IMR-90 (cell line): Measurements from ENCODE around the gene PIEZO2. TPM values are rescaled to one million over a fixed set of nuclear protein-coding genes. Genes with fewer than 3 reads are reported as not detected.

Experiments used
- ATAC-seq: fragments of 200-7000 bp; cut with Tn5 transposase; 2 replicates; pipeline ENCODE4 v1.9.1; 2020; ENCODE audit warnings: low read depth, mild to moderate bottlenecking, moderate library complexity
- BruUV-seq: library from RNA; stranded (reverse); fragments of 400-500 nt; replicated peaks from 2 replicates; lab custom pipeline; 2021; lab: Mats Ljungman, UMichigan
- CTCF ChIA-PET: fragments of 300-600 bp; formaldehyde crosslinking; extraction: SDS; loops from one replicate; lab custom pipeline; 2021; ENCODE audit warnings: antibody characterized with exemption; lab: Yijun Ruan, JAX
- POLR2A ChIA-PET: fragments of 300-600 bp; sonication (Branson Sonifier 250); formaldehyde crosslinking; loops from one replicate; lab custom pipeline; 2022; ENCODE audit warnings: antibody characterized with exemption; ENCODE audit not compliant: unreplicated experiment; lab: Charles Lee
- DNase-seq: peaks from one replicate; pipeline ENCODE4 v3.0.0; 2013
- H2AFZ ChIP-seq: replicated peaks from 2 replicates; pipeline ENCODE3; 2013; ENCODE audit warnings: low read length, mild to moderate bottlenecking; ENCODE audit not compliant: poor library complexity
- H2AK5ac ChIP-seq: 2 replicates; pipeline ENCODE4 v1.6.1; 2013; ENCODE audit warnings: low read depth, low read length, inconsistent platforms
- H2AK9ac ChIP-seq: replicated peaks from 2 replicates; pipeline ENCODE3; 2013; ENCODE audit warnings: mild to moderate bottlenecking, low read depth, low read length, moderate library complexity; ENCODE audit not compliant: poor library complexity
- H2BK120ac ChIP-seq: 2 replicates; pipeline ENCODE4 v1.6.1; 2013; ENCODE audit warnings: low read depth, low read length, inconsistent platforms
- H2BK15ac ChIP-seq: 3 replicates; pipeline ENCODE4 v1.6.1; 2013; ENCODE audit warnings: low read depth, low read length, inconsistent platforms
- H2BK20ac ChIP-seq: 2 replicates; pipeline ENCODE4 v1.6.1; 2013; ENCODE audit warnings: low read depth, mild to moderate bottlenecking, inconsistent platforms, low read length, moderate library complexity
- H2BK5ac ChIP-seq: 2 replicates; pipeline ENCODE4 v1.6.1; 2013; ENCODE audit warnings: mild to moderate bottlenecking, low read depth, low read length, inconsistent platforms; ENCODE audit not compliant: poor library complexity, severe bottlenecking
- H3K14ac ChIP-seq: replicated peaks from 2 replicates; pipeline ENCODE4 v1.6.1; 2013; ENCODE audit warnings: low read depth, low read length, inconsistent platforms
- H3K18ac ChIP-seq: 2 replicates; pipeline ENCODE4 v1.6.1; 2013; ENCODE audit warnings: low read depth, low read length, control low read depth
- H3K23ac ChIP-seq: 2 replicates; pipeline ENCODE4 v1.6.1; 2013; ENCODE audit warnings: low read depth, low read length, inconsistent platforms
- H3K27ac ChIP-seq: 2 replicates; pipeline ENCODE4 v1.5.1; 2013; ENCODE audit warnings: mild to moderate bottlenecking, control low read depth, low read length; ENCODE audit not compliant: insufficient read depth
- H3K27me3 ChIP-seq: 2 replicates; pipeline ENCODE4 v1.6.1; 2013; ENCODE audit warnings: low read length; ENCODE audit not compliant: control insufficient read depth, insufficient read depth
- H3K36me3 ChIP-seq: 2 replicates; pipeline ENCODE4 v1.6.1; 2013; ENCODE audit warnings: low read length, mixed read lengths; ENCODE audit not compliant: control insufficient read depth, insufficient read depth
- H3K4ac ChIP-seq: 2 replicates; pipeline ENCODE4 v1.6.1; 2013; ENCODE audit warnings: low read depth, low read length, inconsistent platforms
- H3K4me1 ChIP-seq: 2 replicates; pipeline ENCODE4 v1.6.1; 2013; ENCODE audit warnings: low read length, mixed read lengths; ENCODE audit not compliant: control insufficient read depth, insufficient read depth
- H3K4me2 ChIP-seq: 2 replicates; pipeline ENCODE4 v1.6.1; 2013; ENCODE audit warnings: low read depth, mild to moderate bottlenecking, control low read depth, low read length, moderate library complexity
- H3K4me3 ChIP-seq: 2 replicates; pipeline ENCODE4 v1.5.1; 2013; ENCODE audit warnings: low read depth, mild to moderate bottlenecking, control low read depth, low read length, moderate library complexity; ENCODE audit not compliant: insufficient read depth
- H3K56ac ChIP-seq: 2 replicates; pipeline ENCODE4 v1.6.1; 2013; ENCODE audit warnings: low read length, inconsistent platforms; ENCODE audit not compliant: insufficient read depth; ENCODE audit errors: extremely low read depth
- H3K79me1 ChIP-seq, 2 experiments: 2 replicates each; pipeline ENCODE4 v1.6.1; 2013; ENCODE audit warnings: low read length in 2 of 2, inconsistent platforms in 1 of 2, low read depth in 1 of 2
- H3K9ac ChIP-seq: 2 replicates; pipeline ENCODE4 v1.6.1; 2013; ENCODE audit warnings: low read depth, low read length, control low read depth
- H3K9me1 ChIP-seq: 2 replicates; pipeline ENCODE4 v1.6.1; 2013; ENCODE audit warnings: low read length, inconsistent platforms; ENCODE audit not compliant: insufficient read depth
- H3K9me3 ChIP-seq: 2 replicates; pipeline ENCODE4 v1.6.1; 2013; ENCODE audit warnings: low read length; ENCODE audit not compliant: control insufficient read depth, insufficient read depth
- H4K20me1 ChIP-seq: 2 replicates; pipeline ENCODE4 v1.6.1; 2013; ENCODE audit warnings: low read length, inconsistent platforms; ENCODE audit not compliant: insufficient read depth
- H4K5ac ChIP-seq: 2 replicates; pipeline ENCODE4 v1.6.1; 2013; ENCODE audit warnings: mild to moderate bottlenecking, low read depth, low read length, control low read depth
- H4K8ac ChIP-seq, 2 experiments: 2 replicates each; pipeline ENCODE4 v1.6.1; 2013; ENCODE audit warnings: low read depth in 2 of 2, low read length in 2 of 2, control low read depth in 1 of 2, inconsistent platforms in 1 of 2
- H4K91ac ChIP-seq: 2 replicates; pipeline ENCODE4 v1.6.1; 2013; ENCODE audit warnings: low read depth, low read length, inconsistent platforms; ENCODE audit not compliant: insufficient read depth
- BHLHE40 ChIP-seq: fragments of 150-350 bp; IDR thresholded peaks from 2 replicates; pipeline ENCODE4 v1.6.1; 2016; ENCODE audit warnings: mild to moderate bottlenecking, low read depth, low read length
- CEBPB ChIP-seq: IDR thresholded peaks from 2 replicates; pipeline ENCODE4 v1.6.1; 2012; ENCODE audit warnings: low read depth, low read length, improper control_type of control experiment
- CHD1 ChIP-seq: IDR thresholded peaks from 2 replicates; pipeline ENCODE4 v1.6.1; 2012; ENCODE audit warnings: low read depth, low read length, improper control_type of control experiment
- CTCF ChIP-seq: conservative IDR thresholded peaks from 2 replicates; pipeline ENCODE4 v1.5.1; 2012; ENCODE audit warnings: mild to moderate bottlenecking, low read depth, low read length, improper control_type of control experiment
- ELK1 ChIP-seq: fragments of 150-350 bp; IDR thresholded peaks from 2 replicates; pipeline ENCODE4 v1.6.1; 2016; ENCODE audit warnings: low read depth, mild to moderate bottlenecking, low read length, moderate library complexity, borderline replicate concordance
- FOS ChIP-seq: fragments of 150-350 bp; IDR thresholded peaks from 2 replicates; pipeline ENCODE4 v1.6.1; 2016; ENCODE audit warnings: low read depth, low read length
- MAFK ChIP-seq: IDR thresholded peaks from 2 replicates; pipeline ENCODE4 v1.6.1; 2012; ENCODE audit warnings: low read depth, low read length, improper control_type of control experiment
- MAZ ChIP-seq: IDR thresholded peaks from 2 replicates; pipeline ENCODE4 v1.6.1; 2012; ENCODE audit warnings: low read depth, mild to moderate bottlenecking, low read length, improper control_type of control experiment, moderate library complexity, borderline replicate concordance
- MXI1 ChIP-seq: IDR thresholded peaks from 2 replicates; pipeline ENCODE4 v1.6.1; 2012; ENCODE audit warnings: low read depth, mild to moderate bottlenecking, low read length, moderate library complexity, borderline replicate concordance
- NFE2L2 ChIP-seq: fragments of 150-350 bp; IDR thresholded peaks from 2 replicates; pipeline ENCODE4 v1.6.1; 2016; ENCODE audit warnings: low read depth, mild to moderate bottlenecking, low read length
- POLR2A ChIP-seq: IDR thresholded peaks from 2 replicates; pipeline ENCODE4 v1.6.1; 2012; ENCODE audit warnings: mild to moderate bottlenecking, low read depth, low read length
- RAD21 ChIP-seq: IDR thresholded peaks from 2 replicates; pipeline ENCODE4 v1.6.1; 2012; ENCODE audit warnings: low read length, improper control_type of control experiment
- RCOR1 ChIP-seq: IDR thresholded peaks from 2 replicates; pipeline ENCODE4 v1.6.1; 2012; ENCODE audit warnings: mild to moderate bottlenecking, low read length, improper control_type of control experiment; ENCODE audit not compliant: insufficient replicate concordance
- RFX5 ChIP-seq: IDR thresholded peaks from 2 replicates; pipeline ENCODE4 v1.8.0; 2012; ENCODE audit warnings: low read depth, mild to moderate bottlenecking, low read length, moderate library complexity
- SMC3 ChIP-seq: fragments of 150-350 bp; IDR thresholded peaks from 2 replicates; pipeline ENCODE4 v1.6.1; 2016; ENCODE audit warnings: low read depth, mild to moderate bottlenecking, antibody characterized with exemption, low read length, moderate library complexity
- USF2 ChIP-seq: fragments of 150-350 bp; IDR thresholded peaks from 2 replicates; pipeline ENCODE4 v1.6.1; 2017; ENCODE audit warnings: mild to moderate bottlenecking, antibody characterized with exemption, low read length, low read depth
- WGBS, 2 experiments: methylation state at CpG; one replicate each; pipeline versions ENCODE4 v1.1.5 to v1.1.7; 2013; ENCODE audit warnings: missing lambda C conversion rate in 2 of 2; ENCODE audit not compliant: insufficient read length in 1 of 2; ENCODE audit errors: extremely low coverage in 2 of 2; 5-methylcytosine and 5-hydroxymethylcytosine counted together
- dilution Hi-C: fragments of 300-500 bp; cut with HindIII; formaldehyde crosslinking; loops from one replicate; pipeline ENCODE4 v1.14.3; 2018; ENCODE audit warnings: low sequenced_read_pairs; ENCODE audit not compliant: unreplicated experiment
- in situ Hi-C: fragments of 300-500 bp; cut with MboI; formaldehyde crosslinking; loops from 3 replicates; pipeline ENCODE4 v1.14.3; 2019; ENCODE audit warnings: low sequenced_read_pairs, inconsistent platforms, mixed read lengths
- intact Hi-C: fragments of 100-400 bp; cut with micrococcal nuclease; formaldehyde crosslinking; loops from 2 replicates; pipeline ENCODE4 v1.10.0; 2022
- polyA plus RNA-seq, 3 experiments: library from polyadenylated mRNA; depleted of rRNA; stranded (reverse); fragments of >200 nt; gene quantifications; 2 replicates each; pipeline ENCODE4 v1.2.3, GENCODE V29; 2012; ENCODE audit warnings: low replicate concordance in 1 of 3
- total RNA-seq: library from RNA; depleted of rRNA; stranded (reverse); fragments of >200 nt; gene quantifications from 2 replicates; pipeline ENCODE4 v1.2.3, GENCODE V29; 2012

PIEZO2 gene
- total and polyA plus RNA-seq, 2 of the 4 experiments (the other 2 are of a cell fraction): 2.4 to 4.1 TPM

GRCh38 chr18:11105463-11105862 is 43.9 kb downstream of the PIEZO2 start:
- intact Hi-C loops (no loop called here), in situ Hi-C loops (no loop called here), dilution Hi-C loops (no loop called here)
- no peak overlapping the region for H4K8ac ChIP-seq
- DNase-seq (no peak), ATAC-seq (no peak)
- H3K36me3 ChIP-seq: no peaks in the 10 kb centered on the region
- CTCF ChIA-PET: no interaction called here
- no peak overlapping the region for H3K4me2 ChIP-seq
- no peak overlapping the region for H2AK5ac ChIP-seq
- no peak overlapping the region for H3K4me3 ChIP-seq
- H2BK20ac ChIP-seq: no peak overlapping the region
- TF ChIP-seq BHLHE40 (no peak), MXI1 (no peak), RFX5 (no peak), MAZ (no peak), POLR2A (no peak), ELK1 (no peak), USF2 (no peak), MAFK (no peak), NFE2L2 (no peak), RCOR1 (no peak), CEBPB (no peak), SMC3 (no peak), RAD21 (no peak), CTCF (no peak), FOS (no peak), CHD1 (no peak)
- H3K18ac ChIP-seq: no peak overlapping the region
- H3K9me1 ChIP-seq: peaks cover 5% of the 10 kb centered on the region; the same call in 1 of the 2 replicates
- POLR2A ChIA-PET: no interaction called here
- H3K9me3 ChIP-seq: no peaks in the 10 kb centered on the region
- peaks cover 0 to 8% of the 10 kb centered on the region in 2 experiments; a peak in 2 of 4 replicates for H3K79me1 ChIP-seq
- BruUV-seq: no TSS peak
- H2AFZ ChIP-seq: no peak overlapping the region
- no peak overlapping the region for H3K4ac ChIP-seq
- H3K23ac ChIP-seq: no peak overlapping the region
- H4K91ac ChIP-seq: no peak overlapping the region
- no peak overlapping the region for H3K14ac ChIP-seq
- H3K56ac ChIP-seq: no peak overlapping the region
- no peak overlapping the region for H2BK5ac ChIP-seq
- H2BK15ac ChIP-seq: no peak overlapping the region
- H2AK9ac ChIP-seq: no peak overlapping the region
- peaks cover 11% of the 10 kb centered on the region; the same call in 1 of the 2 replicates for H4K20me1 ChIP-seq
- no peak overlapping the region for H3K9ac ChIP-seq
- H4K5ac ChIP-seq: no peak overlapping the region
- WGBS, 2 experiments: no CpG with 5 or more reads among the region's 6 CpGs
- no peak overlapping the region for H3K27ac ChIP-seq
- no peak overlapping the region for H2BK120ac ChIP-seq
- H3K4me1 ChIP-seq: peaks cover 10% of the 10 kb centered on the region; the same call in 1 of the 2 replicates
- peaks cover 6% of the 10 kb centered on the region; the same call in 1 of the 2 replicates for H3K27me3 ChIP-seq
